Mononuclear cell (primary cell): ENCODE data around the gene NET1. TPM values are rescaled to one million over a fixed set of nuclear protein-coding genes. Genes with fewer than 3 reads are reported as not detected.
"Not testable (repeated sequence)": the region's sequence is repeated elsewhere in the genome, so short reads cannot be mapped to it uniquely, and the experiment has no call there.

Source experiments
- H3K27me3 ChIP-seq: 2 replicates; pipeline ENCODE4 v1.6.0; 2011; ENCODE audit warnings: low read length, control low read depth; ENCODE audit not compliant: insufficient read depth
- H3K4me1 ChIP-seq: 2 replicates; pipeline ENCODE4 v1.5.1; 2011; ENCODE audit warnings: mild to moderate bottlenecking, low read length, control low read depth; ENCODE audit not compliant: insufficient read depth
- H3K4me3 ChIP-seq: 2 replicates; pipeline ENCODE4 v1.5.1; 2011; ENCODE audit warnings: mild to moderate bottlenecking, low read length, moderate library complexity
- H3K9me3 ChIP-seq: 2 replicates; pipeline ENCODE4 v1.5.1; 2011; ENCODE audit warnings: low read depth, mild to moderate bottlenecking, control low read depth, low read length
- total RNA-seq: library from RNA; depleted of rRNA; stranded (reverse); fragments of >200 nt; gene quantifications from one replicate; pipeline ENCODE4 v1.2.3, GENCODE V29; 2012

Gene NET1
- total RNA-seq, 1 donor, result 24.6 TPM

DNA sequence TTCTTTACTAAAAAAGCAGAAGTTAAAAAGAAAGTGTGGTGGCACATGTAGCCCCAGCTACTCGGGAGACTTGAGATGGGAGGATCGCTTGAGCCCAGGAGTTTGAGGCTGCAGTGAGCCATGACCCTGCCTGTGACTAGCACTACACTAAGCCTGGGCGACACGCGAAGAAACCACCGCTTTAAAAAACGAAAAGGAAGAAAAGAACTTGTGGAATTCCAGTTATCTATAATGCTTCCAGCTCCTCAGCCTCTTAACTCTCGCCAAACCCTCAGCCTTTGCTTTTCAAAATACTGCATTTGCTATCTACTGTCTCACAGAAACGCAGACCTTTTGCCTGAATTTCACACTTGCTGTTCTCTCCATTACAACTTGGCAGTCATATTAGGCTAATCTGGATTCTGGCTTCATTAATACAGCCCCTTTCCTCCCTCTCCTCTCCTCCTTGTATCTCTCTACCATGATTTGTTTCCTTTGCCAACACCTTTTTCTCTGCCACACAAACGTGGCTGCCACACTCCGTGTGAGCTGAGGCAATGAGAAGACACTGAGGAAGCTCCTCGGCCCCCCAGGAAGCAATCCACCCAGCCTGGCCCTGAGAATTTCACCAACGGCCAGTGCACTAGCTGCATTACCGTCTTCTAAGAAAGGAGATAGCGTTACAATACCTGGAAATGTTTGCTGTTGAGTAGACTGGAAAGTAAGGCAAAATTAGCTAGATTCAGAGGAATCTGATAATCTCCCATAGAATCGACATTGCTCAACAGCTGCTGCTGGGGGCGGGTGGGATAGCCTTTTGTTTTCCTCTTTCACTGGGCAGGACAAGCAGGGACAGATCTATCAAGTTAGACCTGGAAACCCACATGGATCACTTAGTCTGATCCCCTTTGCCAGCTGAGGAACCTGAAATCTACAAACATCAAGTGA lies 49.8 kb downstream of the NET1 start:
- no peaks in the 10 kb centered on the region for H3K9me3 ChIP-seq
- H3K27me3 ChIP-seq, result no peaks in the 10 kb centered on the region
- H3K4me1 ChIP-seq, result no peaks in the 10 kb centered on the region
- no peak overlapping the region for H3K4me3 ChIP-seq

DNA sequence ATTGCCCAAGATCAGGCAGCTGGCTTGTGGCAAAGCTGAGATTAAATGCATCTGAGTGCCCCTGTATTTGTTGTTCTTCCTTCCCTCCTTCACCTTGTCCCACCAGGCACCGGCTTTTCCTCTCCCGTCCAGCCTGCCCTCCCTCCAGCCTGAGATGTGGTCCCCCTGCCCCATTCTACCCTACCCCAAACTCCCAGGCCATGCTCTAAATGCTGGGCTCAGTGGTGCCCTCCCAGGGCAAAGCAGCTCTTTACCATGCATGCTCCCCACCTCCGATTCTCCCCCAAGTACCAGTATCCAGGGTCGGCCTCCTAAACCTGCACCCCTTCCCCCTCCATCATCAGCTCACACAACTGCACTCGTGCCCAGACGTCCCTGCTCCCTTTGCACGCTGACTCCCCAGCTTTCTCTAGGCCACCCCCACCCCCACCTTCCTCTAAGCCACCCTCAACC lies 50.5 kb downstream of the NET1 start:
- no peaks in the 10 kb centered on the region for H3K4me1 ChIP-seq
- H3K4me3 ChIP-seq, result no peak overlapping the region
- H3K9me3 ChIP-seq, result no peaks in the 10 kb centered on the region
- H3K27me3 ChIP-seq, result no peaks in the 10 kb centered on the region

- Histone ChIP-seq H3K9me3 (no peaks in the 10 kb centered on the region), H3K4me1 (no peaks in the 10 kb centered on the region), H3K4me3 (no peak overlapping the region), H3K27me3 (no peaks in the 10 kb centered on the region)
Measured at GRCh38 chr10:5464546-5464945, 52.2 kb downstream of the NET1 start.

GRCh38 chr10:5465976-5466450 lies 53.7 kb downstream of the NET1 start:
- Histone ChIP-seq H3K4me1 (no peaks in the 10 kb centered on the region), H3K4me3 (no peak overlapping the region), H3K27me3 (no peaks in the 10 kb centered on the region), H3K9me3 (no peaks in the 10 kb centered on the region)

GRCh38 chr10:5466451-5467206 lies 54.3 kb downstream of the NET1 start:
- H3K27me3 ChIP-seq, result no peaks in the 10 kb centered on the region
- H3K4me1 ChIP-seq, result no peaks in the 10 kb centered on the region
- H3K4me3 ChIP-seq, result no peak overlapping the region
- H3K9me3 ChIP-seq, result no peaks in the 10 kb centered on the region

- Histone ChIP-seq H3K4me1 (no peaks in the 10 kb centered on the region), H3K4me3 (no peak overlapping the region), H3K27me3 (no peaks in the 10 kb centered on the region), H3K9me3 (no peaks in the 10 kb centered on the region)
Measured at GRCh38 chr10:5467207-5467535, 54.8 kb downstream of the NET1 start.

GRCh38 chr10:5467634-5468255 lies 55.4 kb downstream of the NET1 start:
- Histone ChIP-seq H3K9me3 (no peaks in the 10 kb centered on the region), H3K27me3 (no peaks in the 10 kb centered on the region), H3K4me3 (no peak overlapping the region), H3K4me1 (no peaks in the 10 kb centered on the region)

DNA sequence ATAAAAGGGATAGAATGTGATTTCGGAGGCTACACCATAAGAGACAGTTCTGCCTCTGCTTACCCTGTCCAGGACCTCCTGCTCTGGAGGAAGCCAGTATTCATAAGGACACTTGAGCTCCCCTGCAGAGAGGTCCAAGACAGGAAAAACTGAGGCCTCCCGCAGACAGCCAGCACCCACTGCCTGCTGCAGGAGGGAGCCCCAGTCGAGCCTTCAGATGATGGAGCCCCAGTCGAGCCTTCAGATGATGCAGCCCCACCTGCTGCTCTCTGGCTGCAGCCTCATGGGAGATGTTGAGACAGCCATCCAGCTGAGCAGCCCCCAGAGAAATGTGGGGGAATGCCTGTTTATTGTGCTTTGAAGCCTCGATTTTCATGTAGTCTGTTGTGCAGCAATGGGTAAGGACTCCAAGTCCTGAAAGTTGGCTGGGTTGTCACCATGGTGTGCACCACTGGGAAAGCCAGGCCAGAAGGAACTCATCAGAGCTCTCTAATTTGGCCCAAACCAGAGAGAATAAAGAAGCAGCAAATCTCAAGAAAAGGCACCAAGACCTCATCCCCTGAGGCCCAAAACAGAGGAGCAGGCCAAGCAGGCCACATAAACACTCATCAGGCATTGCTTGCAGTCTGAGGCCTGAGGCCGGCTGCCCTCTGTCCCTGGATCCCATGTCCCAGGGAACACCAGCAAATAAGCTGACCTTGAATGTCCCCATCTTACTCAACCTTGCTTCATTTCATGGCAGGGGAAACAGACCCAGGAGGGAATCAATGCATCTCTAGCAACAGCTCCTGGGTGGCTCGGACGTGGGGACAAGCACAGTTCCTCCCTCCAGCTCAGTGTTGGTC lies 56.1 kb downstream of the NET1 start:
- Histone ChIP-seq H3K4me1 (no peaks in the 10 kb centered on the region), H3K4me3 (no peak overlapping the region), H3K27me3 (no peaks in the 10 kb centered on the region), H3K9me3 (no peaks in the 10 kb centered on the region)

DNA sequence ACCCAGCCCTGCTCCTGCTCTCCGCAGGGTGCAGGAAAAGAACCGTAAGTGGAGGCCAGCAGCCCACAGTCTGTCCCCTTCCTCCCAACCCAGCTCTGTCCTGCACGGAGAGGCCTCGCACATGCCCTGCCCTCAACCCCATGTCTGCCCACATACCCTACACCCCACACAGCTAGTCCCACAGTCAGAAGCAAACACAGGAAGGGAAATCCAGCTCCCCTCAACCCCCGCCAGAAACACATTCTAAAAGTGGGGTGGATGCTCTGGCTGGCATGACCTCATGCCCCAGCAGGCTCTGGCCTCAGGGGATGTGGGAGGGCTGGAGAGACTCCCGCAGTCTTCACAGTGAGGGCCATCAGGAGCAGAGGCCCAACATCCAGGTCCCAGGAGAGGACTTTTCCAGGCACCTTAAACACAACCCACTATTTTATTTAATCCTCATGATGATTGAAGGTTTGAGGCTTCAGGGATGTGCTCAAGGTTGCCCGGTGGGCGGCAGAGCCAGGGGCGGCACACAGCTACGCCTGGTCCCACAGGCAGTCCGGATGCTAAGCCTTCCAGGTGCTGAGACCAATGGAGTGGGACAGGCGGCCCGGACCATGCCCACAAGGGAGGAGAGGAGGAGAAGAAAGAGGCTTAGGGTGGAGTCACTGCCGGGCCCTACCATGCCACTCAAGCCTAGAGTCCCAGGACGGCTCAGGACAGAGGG lies 57.1 kb downstream of the NET1 start:
- Histone ChIP-seq H3K4me1 (no peaks in the 10 kb centered on the region), H3K9me3 (no peaks in the 10 kb centered on the region), H3K4me3 (no peak overlapping the region), H3K27me3 (no peaks in the 10 kb centered on the region)

DNA sequence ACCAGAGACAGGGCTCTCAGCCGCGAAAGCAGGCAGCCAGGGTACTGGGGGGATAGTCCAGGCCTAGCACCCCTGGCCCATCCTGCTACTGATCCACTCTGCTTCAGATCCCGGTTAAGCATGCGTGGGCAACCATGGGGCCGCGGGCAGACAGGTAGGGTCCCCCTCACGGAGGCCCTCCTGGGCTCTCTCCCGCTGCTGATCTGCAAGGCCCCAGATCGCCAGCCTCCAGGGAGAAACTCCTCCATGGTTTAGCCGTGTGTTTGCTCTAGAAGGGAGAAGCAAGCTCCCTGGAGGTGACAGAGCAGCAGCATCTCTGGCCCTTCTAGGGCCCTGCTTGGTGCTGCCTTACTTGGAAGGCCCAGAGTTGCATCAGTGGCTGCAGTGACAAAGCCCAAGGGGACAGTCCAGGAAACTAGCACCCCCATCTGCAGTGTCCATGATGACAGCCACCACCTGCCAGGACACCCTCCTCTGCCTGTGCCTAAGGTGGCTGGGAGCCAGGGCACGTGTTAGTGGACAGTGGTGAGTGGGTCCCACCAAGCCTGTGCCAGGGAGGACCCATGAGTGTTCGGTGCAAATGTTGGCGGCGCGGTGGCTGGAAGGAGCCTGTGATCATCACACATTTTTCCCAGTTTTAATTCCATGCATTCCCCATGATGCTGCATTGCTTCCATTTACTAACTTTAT lies 57.9 kb downstream of the NET1 start:
- H3K4me3 ChIP-seq, result no peak overlapping the region
- no peaks in the 10 kb centered on the region for H3K9me3 ChIP-seq
- H3K4me1 ChIP-seq, result no peaks in the 10 kb centered on the region
- H3K27me3 ChIP-seq, result no peaks in the 10 kb centered on the region

DNA sequence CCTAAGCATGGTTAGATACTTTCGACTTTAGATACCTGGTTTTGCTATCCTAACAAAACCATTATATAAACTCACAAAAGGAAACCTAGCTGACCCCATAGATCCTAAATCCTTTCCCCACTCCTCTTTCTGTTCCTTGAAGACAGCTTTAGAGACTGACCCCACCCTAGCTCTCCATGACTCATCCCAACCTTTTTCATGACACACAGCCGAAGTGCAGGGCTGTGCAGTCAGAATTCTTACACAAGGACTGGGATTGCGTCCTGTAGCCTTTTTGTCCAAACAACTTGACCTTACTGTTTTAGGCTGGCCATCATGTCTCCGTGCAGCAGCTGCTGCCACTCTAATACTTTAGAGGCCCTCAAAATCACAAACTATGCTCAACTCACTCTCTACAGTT lies 62.3 kb downstream of the NET1 start:
- not testable (repeated sequence) for H3K27me3 ChIP-seq, H3K4me3 ChIP-seq, H3K4me1 ChIP-seq, H3K9me3 ChIP-seq

- H3K4me3 ChIP-seq, H3K9me3 ChIP-seq, H3K27me3 ChIP-seq, H3K4me1 ChIP-seq: not testable (repeated sequence)
Measured at GRCh38 chr10:5475088-5475487, 62.7 kb downstream of the NET1 start.

DNA sequence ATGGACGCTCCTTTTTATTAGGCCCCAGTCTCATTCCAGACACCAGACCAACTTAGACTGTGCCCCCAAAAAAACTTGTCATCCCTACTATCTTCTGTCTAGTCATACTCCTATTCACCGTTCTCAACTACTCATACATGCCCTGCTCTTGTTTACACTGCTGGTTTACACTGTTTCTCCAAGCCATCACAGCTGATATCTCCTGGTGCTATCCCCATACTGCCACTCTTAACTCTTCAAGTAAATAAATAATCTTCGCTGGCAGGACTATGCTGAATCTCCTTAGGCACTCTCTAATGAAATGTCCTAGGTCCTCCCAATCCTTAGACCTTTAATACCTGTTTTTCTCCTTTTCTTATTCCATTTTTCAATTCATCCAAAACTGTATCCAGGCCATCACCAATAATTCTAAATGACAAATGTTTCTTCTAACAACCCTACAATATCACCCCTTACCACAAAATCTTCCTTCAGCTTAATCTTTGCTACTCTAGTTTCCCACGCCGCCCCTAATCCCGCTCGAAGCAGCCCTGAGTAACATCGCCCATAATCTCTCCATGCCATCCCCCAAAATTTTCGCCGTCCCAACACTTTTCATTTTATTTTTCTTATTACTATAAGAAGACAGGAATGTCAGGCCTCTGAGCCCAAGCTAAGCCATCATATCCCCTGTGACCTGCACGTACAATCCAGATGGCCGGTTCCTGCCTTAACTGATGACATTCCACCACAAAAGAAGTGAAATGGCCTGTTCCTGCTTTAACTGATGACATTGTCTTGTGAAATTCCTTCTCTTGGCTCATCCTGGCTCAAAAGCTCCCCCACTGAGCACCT lies 63.8 kb downstream of the NET1 start:
- not testable (repeated sequence) for H3K9me3 ChIP-seq

More for the DNA sequence above, 63.8 kb downstream of the NET1 start:
- not testable (repeated sequence) for H3K27me3 ChIP-seq, H3K4me3 ChIP-seq, H3K4me1 ChIP-seq
